Measurements from ENCODE around the gene ZNF358. TPM values are rescaled to one million over a fixed set of nuclear protein-coding genes. Genes with fewer than 3 reads are reported as not detected.
A peak's percentile ranks its signal among the peaks of the same experiment; 100 is the strongest.
"Not testable (repeated sequence)": the region's sequence is repeated elsewhere in the genome, so short reads cannot be mapped to it uniquely, and the experiment has no call there.

ZNF358 gene
- total RNA-seq, 1 donor from 2014 or later, result 16.9 TPM

DNA sequence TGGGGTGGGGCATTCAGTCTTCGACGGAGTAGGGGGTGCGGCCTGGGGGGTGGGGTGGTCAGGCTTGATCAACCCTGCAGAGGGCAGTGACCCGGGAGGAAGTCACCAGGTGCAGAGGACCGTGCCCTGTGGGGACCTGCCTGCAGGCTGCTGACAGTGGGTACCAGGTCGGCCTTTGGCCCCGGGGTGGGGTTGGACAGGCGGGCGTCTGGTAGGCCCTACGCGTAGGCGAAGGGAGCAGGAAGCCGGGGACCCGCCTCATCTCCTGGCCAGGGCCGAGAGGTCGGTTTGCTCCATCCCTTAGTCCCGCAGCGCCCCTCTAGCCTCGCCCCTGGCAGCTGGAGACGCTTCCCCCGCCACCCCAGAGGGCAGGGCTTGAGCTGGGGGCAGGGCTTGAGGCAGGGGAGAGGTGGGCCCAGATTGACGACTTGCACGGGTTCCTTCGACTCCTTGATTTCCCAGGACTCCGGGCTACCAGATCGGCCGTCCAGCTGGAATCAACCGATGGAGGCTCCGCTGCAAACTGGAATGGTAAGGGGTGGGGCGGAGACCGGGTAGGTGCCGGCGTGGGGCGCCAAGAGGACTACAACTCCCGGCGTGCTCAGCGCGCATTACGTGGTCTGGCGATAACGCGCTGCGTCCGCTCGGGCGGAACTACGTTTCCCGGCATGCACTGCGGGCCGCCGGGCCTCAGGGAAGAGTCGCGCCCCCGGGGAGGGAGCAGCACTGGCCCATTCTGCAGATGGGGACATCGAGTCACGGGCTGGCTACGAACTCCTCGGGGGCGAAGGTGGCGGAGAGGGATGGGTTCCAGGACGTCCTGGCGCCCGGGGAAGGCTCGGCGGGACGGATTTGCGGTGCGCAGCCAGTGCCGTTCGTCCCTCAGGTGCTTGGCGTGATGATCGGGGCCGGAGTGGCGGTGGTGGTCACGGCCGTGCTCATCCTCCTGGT is 19.4 kb downstream of the ZNF358 start, which contains the start of gene PNPLA6:
Gene PNPLA6, plus strand, starts transcription at position 671 of the 951 bp plus-strand sequence. Its CDS starts 72 bp downstream, at position 743.
- DNase-seq (peak; percentile 95), ATAC-seq (ENCODE audit: low read depth) (peak; percentile 75)
- POLR2A ChIA-PET, result interaction anchor here (0.6 to 3.3 kb wide), 7 partner anchors 13 to 728 kb away, joined by 3 to 37 read pairs (median 3); partner anchors contain the start of genes MCOLN1, PET100, PEX11G and XAB2
- CTCF ChIA-PET, result no interaction called here
- intact Hi-C loops (cut with micrococcal nuclease), result loop anchor here (1.0 to 10.0 kb wide), 7 partner anchors 16 to 1631 kb away; partner anchors contain the start of genes CTXN1, NDUFA11, PET100 and PEX11G
- no peaks in the 10 kb centered on the region for H3K9me3 Mint-ChIP-seq
- peak within 1 kb of the TSS; percentile 91 for H3K27ac Mint-ChIP-seq
- no peaks in the 10 kb centered on the region for H3K27me3 Mint-ChIP-seq
- TF ChIP-seq, protein P1, sequence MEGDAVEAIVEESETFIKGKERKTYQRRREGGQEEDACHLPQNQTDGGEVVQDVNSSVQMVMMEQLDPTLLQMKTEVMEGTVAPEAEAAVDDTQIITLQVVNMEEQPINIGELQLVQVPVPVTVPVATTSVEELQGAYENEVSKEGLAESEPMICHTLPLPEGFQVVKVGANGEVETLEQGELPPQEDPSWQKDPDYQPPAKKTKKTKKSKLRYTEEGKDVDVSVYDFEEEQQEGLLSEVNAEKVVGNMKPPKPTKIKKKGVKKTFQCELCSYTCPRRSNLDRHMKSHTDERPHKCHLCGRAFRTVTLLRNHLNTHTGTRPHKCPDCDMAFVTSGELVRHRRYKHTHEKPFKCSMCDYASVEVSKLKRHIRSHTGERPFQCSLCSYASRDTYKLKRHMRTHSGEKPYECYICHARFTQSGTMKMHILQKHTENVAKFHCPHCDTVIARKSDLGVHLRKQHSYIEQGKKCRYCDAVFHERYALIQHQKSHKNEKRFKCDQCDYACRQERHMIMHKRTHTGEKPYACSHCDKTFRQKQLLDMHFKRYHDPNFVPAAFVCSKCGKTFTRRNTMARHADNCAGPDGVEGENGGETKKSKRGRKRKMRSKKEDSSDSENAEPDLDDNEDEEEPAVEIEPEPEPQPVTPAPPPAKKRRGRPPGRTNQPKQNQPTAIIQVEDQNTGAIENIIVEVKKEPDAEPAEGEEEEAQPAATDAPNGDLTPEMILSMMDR (IDR thresholded peaks at IDR 0.05), result no peak
- H3K36me3 Mint-ChIP-seq (ENCODE audit: low read depth), result peaks cover 30% of the 10 kb centered on the region
- peak within 1 kb of the TSS; percentile 94 for H3K4me3 Mint-ChIP-seq
- H3K4me1 Mint-ChIP-seq, result peaks cover 32% of the 10 kb centered on the region

DNA sequence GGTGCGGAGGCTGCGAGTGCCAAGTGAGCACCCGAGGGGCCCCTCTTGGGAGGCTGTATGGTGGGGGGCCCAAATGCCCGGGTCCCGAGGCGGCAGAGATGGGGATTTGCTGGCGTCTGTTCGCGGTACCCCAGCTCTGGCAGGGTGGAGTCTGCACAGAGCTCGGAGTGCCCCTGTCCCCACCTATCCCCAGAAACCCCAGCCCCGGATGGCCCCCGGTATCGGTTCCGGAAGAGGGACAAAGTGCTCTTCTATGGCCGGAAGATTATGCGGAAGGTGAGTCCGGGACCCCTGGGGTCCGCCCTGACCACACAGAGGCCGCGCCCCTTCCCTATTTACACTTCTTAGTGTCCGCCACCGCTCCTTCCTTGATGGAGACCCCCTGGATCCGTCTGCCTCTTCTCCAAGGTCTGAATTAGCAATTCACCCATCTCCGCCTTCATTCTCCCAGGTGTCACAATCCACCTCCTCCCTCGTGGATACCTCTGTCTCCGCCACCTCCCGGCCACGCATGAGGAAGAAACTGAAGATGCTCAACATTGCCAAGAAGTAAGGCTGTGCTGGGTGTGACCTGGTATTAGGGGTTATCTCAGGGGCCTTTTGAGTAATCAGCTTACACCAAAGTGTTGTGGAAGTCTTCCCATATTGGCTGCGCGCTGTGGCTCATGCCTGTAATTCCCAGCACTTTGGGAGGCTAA is 20.2 kb downstream of the ZNF358 start:
- H3K4me3 Mint-ChIP-seq, result peak overlapping the region; percentile 94

DNA sequence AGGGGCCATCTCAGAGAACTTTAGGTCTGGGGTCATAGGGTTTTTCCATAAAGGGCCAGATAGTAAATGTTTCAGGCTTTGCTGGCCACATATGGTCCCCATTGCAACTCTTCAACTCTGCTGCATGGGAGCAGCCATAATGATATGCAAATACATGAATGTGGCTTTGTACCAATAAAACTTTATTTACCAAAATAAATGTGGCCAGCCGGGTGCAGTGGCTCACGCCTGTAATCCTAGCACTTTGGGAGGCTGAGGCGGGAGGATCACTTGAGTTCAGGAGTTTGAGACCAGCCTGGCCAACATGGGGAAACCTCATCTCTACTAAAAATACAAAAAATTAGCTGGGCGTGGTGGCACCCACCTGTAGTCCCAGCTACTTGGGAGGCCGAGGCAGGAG is 23.1 kb downstream of the ZNF358 start:
- DNase-seq; H3K9me3 Mint-ChIP-seq; H3K27me3 Mint-ChIP-seq; H3K27ac Mint-ChIP-seq; POLR2A ChIA-PET; CTCF ChIA-PET; H3K4me3 Mint-ChIP-seq; ATAC-seq (ENCODE audit: low read depth): not testable (repeated sequence)
- Mint-ChIP-seq H3K36me3 (ENCODE audit: low read depth) (peaks cover 49% of the 10 kb centered on the region), H3K4me1 (peaks cover 26% of the 10 kb centered on the region)
- intact Hi-C loops (cut with micrococcal nuclease), result loop anchor here (10.0 kb wide), 2 partner anchors 386 to 1634 kb away; partner anchors contain the start of genes CTXN1, NDUFA11, SNAPC2 and VMAC

More for the DNA sequence above, 20.2 kb downstream of the ZNF358 start:
- TF ChIP-seq, protein P1 (IDR thresholded peaks at IDR 0.05), result no peak
- ATAC-seq (ENCODE audit: low read depth) (peak; percentile 0), DNase-seq (no peak)
- ChIA-PET POLR2A (interaction anchor here (0.6 to 3.3 kb wide), 3 partner anchors 14 to 727 kb away, joined by 3 to 37 read pairs (median 4); partner anchors contain the start of genes MCOLN1 and PEX11G), CTCF (no interaction called here)
- intact Hi-C loops (cut with micrococcal nuclease), result loop anchor here (1.0 to 10.0 kb wide), 7 partner anchors 15 to 1631 kb away; partner anchors contain the start of genes CTXN1, NDUFA11, PET100 and PEX11G
- Mint-ChIP-seq H3K36me3 (ENCODE audit: low read depth) (peaks cover 32% of the 10 kb centered on the region), H3K4me1 (peaks cover 32% of the 10 kb centered on the region), H3K27ac (peak overlapping the region; percentile 91), H3K9me3 (no peaks in the 10 kb centered on the region), H3K27me3 (no peaks in the 10 kb centered on the region)

DNA sequence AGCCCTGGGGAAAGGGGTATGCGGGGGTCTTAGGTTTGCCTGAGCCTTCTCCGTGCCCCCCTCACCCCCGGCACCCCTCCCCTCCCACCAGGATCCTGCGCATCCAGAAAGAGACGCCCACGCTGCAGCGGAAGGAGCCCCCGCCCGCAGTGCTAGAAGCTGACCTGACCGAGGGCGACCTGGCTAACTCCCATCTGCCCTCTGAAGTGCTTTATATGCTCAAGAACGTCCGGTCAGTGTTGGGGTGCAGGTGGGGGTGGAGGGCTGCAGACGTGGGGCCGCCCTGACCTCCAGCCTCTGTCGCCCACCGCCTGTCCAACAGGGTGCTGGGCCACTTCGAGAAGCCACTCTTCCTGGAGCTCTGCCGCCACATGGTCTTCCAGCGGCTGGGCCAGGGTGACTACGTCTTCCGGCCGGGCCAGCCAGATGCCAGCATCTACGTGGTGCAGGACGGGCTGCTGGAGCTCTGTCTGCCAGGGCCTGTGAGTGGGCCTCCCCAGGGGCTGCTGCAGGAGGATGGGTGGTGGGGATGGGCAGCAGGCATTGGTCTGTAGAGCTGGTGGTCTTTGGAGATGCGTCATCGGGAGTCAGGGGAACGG is 24.0 kb downstream of the ZNF358 start:
- no peaks in the 10 kb centered on the region for H3K9me3 Mint-ChIP-seq
- CTCF ChIA-PET, result no interaction called here
- DNase-seq, result no peak
- intact Hi-C loops (cut with micrococcal nuclease), result loop anchor here (10.0 kb wide), 2 partner anchors 385 to 1635 kb away; partner anchors contain the start of genes CTXN1, NDUFA11, SNAPC2 and VMAC
- peaks cover 52% of the 10 kb centered on the region for H3K36me3 Mint-ChIP-seq (ENCODE audit: low read depth)
- TF ChIP-seq, protein P1 (IDR thresholded peaks at IDR 0.05), result no peak
- H3K27me3 Mint-ChIP-seq, result no peaks in the 10 kb centered on the region
- no peak overlapping the region for H3K4me3 Mint-ChIP-seq
- no peak for ATAC-seq (ENCODE audit: low read depth)
- peaks cover 27% of the 10 kb centered on the region for H3K4me1 Mint-ChIP-seq
- POLR2A ChIA-PET, result no interaction called here
- no peak overlapping the region for H3K27ac Mint-ChIP-seq

DNA sequence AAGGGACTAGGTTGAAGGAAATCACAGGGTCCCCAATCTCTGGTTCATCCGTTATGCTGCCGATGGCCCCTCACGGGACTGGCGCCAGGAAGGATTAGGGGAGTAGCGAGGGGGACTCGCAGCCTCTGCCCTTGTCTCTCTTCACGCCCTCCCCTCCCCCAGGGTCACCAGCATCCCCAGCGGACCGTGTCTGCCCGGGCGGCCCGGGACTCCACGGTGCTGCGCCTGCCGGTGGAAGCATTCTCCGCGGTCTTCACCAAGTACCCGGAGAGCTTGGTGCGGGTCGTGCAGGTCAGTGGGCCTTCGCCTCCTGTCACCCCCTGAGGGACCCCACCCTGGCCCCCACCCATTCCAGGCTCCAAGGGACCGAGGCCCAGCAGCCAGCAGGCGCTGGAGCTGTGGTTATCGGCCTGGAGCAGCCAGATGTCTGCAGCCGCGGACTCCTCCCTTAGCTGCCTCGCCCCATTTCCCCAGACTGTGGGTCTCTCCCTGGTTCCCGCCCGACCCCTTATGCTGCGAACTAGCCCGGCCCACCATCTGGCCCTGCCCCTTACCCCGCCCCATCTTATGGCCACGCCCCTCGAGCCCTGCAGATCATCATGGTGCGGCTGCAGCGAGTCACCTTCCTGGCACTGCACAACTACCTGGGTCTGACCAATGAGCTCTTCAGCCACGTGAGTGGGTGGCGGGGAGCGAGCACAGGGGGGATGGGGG is 25.0 kb downstream of the ZNF358 start:
- intact Hi-C loops (cut with micrococcal nuclease), result no loop called here
- H3K27ac Mint-ChIP-seq, result no peak overlapping the region
- no peaks in the 10 kb centered on the region for H3K9me3 Mint-ChIP-seq
- ATAC-seq (ENCODE audit: low read depth) (no peak), DNase-seq (no peak)
- no peak overlapping the region for H3K4me3 Mint-ChIP-seq
- peaks cover 52% of the 10 kb centered on the region for H3K36me3 Mint-ChIP-seq (ENCODE audit: low read depth)
- POLR2A ChIA-PET, result no interaction called here
- CTCF ChIA-PET, result no interaction called here
- no peaks in the 10 kb centered on the region for H3K27me3 Mint-ChIP-seq
- peaks cover 33% of the 10 kb centered on the region for H3K4me1 Mint-ChIP-seq
- TF ChIP-seq, protein P1 (IDR thresholded peaks at IDR 0.05), result no peak
